Stimulated activated CD8-positive, alpha-beta memory T cell treated with anti-CD3 and anti-CD28 coated beads, Interleukin-4, amount 100 ng/mL, for 4 hours (primary cell): ENCODE measurements around the gene SV2B.

Source experiments
- DNase-seq, 2 donors: peaks; one replicate each; pipeline ENCODE4 v3.0.0-alpha.2; 2020; ENCODE audit warnings: low read depth in 2 of 2, low spot score in 1 of 2

Gene SV2B

DNA sequence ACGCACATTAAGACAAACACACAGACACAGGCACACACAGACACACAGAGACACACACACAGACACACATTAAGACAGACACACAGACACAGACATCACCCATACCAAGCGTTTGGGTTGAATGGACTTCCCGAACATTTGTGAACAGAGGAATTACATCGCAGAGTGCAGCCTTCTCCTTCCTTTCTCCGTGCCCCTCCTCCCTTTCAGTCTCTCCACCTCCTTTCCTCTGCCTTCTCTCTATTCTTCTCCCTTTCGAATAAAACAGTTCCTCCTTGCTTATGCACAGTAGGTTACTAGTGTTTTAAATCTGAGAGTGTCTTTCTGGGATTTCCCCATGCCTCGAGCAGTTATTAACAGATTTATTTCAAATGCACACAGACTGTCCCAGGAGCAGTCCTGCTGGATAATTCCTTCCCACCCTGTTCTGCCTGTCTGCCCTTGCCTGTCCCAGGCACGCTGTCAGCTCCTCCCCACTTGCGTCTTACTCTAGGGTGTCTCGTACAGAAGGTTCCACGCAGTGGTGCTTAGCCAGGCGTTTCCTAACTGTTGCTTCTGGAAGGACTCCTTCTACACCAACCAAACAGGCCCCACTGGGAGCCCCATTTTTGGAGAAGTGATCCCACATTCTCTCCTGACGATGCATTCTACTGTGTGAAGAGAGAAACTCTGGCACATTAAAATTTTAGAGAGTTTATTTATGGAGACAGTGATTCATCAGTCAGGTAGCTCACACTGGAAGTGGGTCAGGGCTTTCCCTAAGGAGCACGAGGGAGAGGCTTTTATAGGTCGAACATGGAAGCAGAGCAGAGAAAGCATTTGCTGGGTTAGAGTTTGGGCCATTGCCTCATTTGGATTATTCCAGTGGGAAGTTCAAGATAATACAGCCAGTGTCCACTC lies 163.8 kb downstream of the SV2B start:
- DNase-seq = no peak

DNA sequence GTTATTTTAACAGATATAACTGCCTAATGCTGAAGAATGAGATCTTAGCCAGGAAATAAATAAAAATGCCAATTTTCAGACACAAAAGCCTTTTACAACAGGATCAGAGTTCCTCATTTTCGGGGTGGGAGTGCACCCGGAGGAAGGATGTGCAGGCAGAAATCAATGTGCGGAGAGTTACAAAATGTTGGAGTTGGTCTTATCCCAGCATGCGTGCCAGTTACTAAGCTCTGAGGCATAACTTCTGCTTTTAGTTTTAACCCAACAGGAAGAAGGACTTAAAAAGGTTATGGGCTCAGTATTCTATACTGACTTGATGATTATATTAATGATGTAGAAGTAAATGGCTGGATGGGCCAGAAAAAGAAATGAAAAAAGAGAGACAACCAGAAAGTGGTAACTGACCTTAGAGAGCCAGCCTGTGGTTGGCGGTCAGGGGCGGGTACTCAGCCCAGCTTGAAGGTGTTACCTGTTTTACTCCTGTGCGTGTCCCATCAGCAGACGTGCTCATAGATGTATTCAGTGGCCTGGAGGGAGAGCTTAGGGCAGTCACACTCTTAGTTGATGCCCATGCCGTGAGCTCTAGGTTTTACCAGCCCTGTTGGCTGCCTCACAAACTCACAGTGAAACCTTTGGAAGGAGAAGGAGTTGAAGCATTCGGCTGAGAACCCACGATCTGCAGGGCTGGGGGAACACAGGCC lies 164.7 kb downstream of the SV2B start:
- no peak for DNase-seq

DNA sequence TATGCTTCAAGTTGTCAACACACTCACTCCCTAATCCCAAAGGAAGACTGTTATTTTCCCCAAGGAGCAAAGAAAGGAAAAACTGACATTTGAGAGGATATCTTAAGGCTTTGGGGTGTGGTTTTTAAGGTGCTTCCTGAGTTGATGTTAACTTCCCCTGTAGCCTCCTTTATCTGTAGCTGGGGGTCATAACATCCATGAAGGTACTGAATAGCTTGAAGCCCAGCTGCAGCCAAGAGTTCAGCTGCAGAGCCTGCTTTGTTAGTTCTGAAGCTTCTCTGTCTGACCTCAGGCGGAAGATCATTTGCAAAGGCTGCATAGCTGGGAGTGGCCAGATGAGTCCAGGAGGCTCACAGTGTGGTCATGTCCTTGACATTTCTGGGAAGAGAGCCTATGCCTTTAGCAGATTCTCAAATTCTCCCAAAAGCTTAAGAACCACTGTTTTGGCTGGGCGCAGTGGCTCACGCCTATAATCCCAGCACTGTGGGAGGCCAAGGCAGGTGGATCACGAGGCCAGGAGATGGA lies 165.4 kb downstream of the SV2B start:
- DNase-seq = no peak

DNA sequence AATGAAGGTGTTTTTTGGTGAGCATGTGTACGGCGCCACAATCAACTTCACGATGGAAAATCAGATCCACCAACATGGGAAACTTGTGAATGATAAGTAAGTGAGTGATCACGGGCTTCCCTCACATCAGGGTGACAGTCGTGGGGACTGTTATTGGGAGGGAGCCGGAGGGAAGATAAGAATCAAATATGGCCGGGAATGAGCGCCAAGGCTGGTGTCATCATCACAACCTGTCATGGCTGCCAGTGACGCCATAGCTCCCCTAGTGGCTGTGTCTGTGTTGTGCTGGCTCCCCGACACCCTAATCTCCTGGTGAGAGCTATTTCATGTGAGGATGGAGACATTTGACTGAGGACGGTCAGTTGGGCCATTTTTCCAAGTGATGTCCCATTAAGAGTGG lies 168.5 kb downstream of the SV2B start:
- no peak for DNase-seq

DNA sequence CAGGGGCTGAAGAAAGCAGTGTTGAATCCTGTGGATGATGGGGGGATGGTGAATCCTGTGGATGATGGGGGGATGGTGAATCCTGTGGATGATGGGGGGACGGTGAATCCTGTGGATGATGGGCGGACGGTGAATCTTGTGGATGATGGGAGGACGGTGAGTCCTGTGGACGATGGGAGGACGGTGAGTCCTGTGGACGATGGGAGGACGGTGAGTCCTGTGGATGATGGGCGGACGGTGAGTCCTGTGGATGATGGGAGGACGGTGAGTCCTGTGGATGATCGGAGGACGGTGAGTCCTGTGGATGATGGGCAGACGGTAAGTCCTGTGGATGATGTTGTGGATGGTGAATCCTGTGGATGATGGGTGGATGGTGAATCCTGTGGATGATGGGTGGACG lies 170.7 kb downstream of the SV2B start:
- DNase-seq = no peak

DNA sequence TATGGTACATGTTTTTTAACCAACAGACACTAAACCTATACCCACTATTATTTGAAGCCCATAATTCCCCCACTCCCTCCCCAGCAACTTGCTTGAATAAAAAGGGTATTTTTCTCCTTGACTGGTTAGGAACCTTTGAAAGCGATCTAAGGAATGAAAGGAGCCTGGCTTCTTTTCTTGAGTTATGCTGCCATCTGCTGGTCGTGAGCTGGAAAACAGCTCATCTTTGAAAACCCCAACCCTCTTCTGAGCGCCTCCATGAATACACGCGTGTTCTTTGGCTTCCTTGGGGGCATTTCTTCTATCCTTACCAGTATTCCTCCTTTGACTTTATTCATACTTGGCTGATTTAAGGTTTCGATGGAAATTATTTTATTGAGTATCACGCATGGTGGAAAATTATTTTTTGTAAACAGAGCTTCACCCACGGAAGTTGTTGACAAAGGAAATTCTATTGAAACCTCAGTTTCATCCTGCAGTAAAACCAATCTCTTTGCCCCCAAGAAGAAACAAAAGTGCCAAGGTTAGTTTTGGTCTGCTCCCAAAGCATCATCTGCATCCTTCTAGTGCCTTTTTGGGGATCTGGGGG lies 171.6 kb downstream of the SV2B start:
- DNase-seq = peak; percentile 24 to 26

DNA sequence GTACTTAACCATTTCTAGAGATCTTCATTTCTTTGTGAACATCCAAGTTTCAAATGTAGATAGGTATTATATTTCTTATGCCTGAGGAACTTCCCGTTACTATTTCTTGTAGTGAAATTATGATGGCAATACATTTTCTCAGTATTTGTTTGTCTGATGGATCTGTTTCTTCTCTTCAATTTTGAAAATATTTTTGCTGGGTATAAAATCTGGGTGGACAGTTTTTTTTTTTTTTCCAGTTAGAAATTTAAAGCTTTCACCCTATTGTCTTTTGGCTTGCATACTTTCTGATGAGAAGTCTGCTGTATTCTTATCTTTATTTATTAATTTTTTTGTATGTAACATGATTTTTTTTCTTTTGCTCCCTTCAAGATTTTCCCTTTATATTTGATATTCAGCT lies 175.8 kb downstream of the SV2B start:
- DNase-seq = no peak

DNA sequence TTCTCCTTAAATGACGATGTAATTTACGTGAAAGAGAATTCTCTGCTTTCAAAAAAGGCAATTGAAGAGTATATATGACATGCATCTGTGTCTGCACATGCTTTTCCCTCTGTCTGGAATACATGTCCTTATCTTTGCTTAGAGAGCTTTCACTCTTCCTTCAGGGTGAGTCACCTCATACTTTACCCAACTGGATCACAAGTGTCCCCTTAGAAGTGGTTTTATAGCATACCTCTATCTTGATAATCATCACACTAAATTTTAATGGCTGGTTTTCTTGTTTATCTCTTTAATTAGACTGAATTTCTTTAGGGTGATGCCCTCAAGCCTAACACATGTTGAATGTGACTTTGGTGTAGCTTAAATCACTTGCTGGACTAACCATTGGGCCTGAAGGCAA lies 178.9 kb downstream of the SV2B start:
- no peak for DNase-seq

DNA sequence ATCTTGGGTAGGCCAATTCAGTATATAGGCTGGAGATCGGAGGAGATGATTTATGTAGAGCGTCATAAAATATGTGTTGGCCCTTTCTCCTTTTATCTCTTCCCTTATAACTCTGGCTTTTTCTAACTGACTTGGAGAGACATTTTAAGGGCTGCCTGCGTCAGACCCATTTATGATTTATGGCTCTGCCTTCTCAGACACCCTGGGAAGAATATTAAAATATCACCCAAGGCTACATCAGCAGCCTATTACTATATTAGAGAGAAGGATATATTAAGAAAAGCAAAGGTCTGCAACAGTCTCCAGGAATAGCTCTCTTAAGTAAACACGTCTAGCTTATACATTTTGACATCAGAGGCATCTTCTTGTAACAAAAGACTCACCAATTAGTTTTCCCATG lies 179.4 kb downstream of the SV2B start:
- DNase-seq = no peak

DNA sequence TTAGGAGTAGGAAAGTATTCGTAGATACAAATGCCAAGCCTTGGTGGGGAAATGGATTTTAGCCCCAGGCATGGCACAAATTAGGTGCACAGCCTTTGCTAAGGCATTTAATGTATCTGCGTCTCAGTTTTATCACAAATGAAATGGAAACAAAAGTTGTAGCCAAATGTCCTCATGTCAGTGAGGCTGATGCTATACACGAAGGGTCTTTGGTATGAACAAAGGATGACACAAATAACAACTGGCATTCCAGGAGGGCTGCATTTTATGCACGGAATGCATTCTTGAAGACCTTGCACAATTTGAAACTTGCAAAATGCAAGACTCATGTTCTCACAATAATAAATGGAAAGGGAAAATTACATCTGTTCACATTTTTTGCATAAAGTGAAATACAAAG lies 181.9 kb downstream of the SV2B start:
- no peak for DNase-seq

DNA sequence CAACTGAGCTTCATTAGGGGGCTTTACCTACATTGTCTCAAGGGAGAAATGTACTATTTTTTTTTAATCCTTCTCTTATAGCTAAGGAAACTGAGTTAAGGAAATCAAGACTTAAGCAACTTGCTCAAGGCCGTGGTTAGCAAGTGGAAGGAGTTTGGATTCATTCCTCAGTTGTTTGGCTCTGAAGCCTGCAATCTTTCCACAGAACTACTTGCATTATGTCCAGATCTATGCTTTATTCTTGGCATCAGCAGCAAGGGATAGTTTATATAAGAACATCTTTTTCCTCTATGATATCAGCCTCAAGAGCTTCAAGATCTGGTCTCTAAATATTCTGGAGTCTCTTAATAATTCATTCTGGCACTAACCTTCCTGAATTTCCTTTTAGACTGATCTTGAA lies 182.4 kb downstream of the SV2B start:
- no peak for DNase-seq

DNA sequence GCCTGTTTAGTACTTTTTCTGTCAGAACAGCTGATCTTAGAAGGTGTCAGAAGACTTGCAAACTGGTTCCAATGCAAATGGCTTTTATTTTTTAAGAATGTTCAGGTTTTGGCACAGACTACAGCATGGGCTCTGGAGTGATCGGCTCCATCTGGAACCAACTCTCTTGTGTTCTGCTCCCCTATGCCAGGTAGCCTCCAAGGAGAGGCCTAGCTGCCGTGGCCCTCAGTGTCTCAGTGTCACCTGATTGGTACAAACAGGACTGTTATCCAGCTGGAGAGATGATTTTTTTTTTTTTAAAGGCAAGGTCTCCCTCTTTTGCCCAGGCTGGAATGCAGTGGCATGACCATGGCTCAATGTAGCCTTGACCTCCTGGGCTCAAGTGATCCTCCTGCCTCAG lies 183.1 kb downstream of the SV2B start:
- DNase-seq = no peak

DNA sequence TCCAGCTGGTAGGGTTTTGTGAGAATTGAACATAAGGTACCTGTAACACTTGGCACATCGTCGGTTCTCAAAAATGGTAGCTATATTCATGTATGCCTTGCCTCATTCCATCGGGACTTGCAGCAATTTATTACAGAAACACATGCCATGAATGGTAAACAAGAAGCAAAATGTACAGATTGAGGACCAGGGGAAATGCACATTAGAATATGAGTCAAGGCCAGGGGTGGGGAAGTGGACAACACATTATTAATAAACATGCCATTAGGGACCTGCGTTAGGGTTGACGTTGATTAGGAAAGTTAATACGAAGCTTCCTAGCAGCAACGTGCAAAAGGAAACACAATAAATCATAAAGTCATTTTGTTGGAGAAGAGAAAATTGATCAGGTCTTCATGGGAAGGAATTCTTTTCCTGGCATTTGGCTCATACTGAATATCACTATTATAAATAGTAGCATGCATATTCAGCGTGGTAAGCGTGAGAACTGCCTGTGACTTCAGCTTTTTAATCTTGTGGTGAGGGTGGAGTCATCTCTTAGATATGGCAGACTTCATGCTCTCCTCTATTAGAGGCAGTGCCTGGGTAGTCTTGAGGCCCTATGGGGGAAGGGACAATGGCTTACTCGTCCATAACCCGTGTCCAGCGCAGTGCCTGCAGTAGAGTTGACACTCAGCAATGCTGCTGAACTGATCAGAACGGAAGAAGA lies 184.9 kb downstream of the SV2B start:
- DNase-seq = no peak

DNA sequence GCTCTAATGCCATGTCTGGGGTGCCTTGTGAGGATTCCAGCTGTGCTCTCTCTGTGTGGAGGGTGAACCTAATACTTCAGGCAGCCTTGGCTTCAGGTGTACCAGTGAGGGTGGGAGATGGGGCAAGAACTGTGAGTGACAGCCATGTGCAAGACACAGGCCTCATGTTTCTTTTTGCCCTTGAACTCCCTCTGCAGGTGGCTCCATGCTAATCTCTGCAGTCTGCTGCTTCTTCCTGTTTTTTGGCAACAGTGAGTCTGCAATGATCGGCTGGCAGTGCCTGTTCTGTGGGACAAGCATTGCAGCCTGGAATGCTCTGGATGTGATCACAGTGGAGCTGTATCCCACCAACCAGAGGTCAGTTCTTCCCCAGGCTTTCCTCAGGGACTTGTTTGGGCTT lies 189.3 kb downstream of the SV2B start:
- DNase-seq = no peak

DNA sequence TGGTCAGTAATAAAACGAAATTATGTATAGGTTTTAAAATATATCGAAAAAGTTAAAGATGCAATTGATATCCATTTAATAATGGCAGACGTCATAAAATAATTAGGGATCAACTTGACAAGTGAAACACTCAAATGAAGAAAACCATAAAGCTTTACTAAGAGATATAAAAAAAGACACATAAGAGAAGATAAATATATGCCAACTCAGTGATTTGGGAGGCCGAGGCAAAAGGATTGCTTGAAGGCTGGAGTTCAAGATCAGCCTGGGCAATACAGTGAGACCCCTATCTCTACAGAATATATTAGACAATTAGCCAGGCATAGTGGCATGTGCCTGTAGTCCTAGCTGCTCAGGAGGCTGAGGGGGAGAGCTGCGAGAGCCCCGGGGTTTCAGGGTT lies 190.5 kb downstream of the SV2B start:
- DNase-seq = no peak

DNA sequence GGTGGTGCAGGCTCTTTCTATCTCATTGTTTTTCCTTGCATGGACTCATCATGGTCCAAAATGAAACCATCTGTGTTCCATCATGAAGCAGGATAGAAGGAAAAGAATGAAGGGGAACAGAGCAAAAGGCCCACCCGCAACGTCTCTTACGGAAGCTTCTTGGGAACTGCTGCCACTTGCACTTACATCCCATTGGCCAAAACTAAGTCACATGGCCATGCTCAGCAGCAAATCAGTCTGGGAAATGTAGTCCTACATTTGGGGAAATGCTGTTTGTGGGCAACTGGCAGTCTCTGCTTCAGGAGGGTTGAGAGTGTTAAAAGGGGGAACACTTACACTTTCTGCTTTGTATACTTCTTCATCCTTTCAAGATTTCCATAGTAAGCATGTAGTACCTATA lies 191.6 kb downstream of the SV2B start:
- no peak for DNase-seq

DNA sequence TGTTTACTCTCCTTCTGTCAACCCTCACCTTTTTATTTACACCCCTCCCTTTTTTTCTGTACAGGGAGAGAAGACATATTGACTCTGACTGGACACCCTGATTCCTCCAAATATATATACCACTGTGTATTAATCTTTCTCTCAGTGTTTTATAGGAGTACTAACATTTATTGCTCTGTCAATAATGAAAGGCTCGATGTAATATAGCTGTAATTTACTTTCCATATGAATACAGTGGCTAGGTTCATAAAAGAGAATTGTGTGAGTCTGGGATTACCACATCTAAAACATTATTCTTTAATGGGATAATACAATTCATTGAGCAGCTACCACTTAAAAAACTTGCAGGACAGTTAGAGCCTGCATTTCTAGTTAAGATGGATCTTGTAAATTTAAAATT lies 194.3 kb downstream of the SV2B start:
- no peak for DNase-seq

DNA sequence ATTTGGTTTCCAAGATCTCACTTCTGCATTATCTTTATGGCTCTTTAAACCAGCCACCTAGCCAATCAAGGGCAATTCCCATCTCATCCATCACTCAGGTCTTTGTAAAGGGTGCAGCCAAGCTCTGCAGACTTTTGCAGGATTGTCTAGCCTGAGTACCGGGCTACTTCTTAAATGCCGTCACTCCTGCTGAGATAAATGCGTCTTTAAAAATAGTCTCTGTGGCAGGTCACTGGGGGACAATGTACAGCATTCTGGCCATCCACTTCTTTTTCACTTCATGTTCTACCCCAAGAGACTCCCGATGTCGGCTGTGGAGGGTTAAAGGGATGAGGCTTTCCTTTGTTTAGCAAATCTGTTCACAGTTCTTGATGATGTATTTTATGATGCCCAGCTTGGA lies 194.7 kb downstream of the SV2B start:
- no peak for DNase-seq

DNA sequence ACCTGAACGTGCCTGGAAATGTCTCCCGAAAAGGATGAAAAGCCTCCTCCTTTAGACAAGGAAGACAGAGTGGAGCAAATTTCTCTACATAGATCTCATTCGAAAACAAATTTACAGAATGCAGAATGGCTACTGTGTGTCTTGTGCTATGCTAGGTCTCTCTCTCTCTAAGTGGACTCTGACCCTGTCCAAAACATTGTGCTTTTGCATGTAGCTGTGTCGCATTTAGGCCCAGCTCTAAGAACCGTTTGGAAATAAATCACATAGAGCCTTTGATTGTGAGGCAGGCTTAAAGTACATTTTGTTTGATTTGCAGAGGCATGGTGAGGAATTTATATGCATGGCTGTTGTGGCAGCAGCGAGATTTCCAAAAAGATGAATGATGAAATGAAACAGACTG lies 198.0 kb downstream of the SV2B start:
- DNase-seq = no peak

DNA sequence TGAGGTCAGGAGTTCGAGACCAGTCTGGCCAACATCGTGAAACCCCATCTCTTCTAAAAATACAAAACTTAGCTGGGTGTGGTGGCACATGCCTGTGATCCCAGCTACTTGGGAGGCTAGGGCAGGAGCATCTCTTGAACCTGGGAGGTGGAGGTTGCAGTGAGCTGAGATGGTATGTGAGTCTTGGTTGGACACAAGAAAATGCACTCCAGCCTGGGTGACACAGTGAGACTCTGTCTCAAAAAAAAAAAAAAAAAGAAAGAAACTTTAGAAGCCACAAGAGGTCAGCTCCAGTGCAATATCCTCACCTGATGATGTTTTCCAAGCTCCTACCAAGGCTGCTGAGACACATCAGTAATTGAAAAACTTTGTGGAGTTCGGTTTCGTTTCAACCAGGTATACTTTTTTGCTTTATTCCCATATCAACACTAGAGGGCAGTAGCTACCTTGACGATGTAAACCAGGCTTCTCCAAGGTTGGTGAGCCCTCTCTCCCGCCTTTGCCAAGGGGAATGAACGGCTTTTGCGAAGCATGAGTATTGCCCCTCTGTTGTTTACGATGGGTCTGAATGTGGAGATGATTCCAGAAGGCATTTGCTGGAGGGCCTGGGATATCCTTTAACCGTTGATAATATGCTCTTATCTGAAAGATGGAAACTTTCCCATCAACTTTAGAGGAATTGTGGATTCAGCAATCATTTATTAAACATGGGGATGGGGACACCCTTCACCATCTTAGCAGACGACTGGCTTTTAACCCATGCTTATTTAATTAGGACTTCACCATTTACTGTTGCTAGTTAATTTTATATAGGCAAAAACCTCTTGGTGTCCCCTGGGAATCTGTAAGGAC lies 202.8 kb downstream of the SV2B start:
- no peak for DNase-seq

DNA sequence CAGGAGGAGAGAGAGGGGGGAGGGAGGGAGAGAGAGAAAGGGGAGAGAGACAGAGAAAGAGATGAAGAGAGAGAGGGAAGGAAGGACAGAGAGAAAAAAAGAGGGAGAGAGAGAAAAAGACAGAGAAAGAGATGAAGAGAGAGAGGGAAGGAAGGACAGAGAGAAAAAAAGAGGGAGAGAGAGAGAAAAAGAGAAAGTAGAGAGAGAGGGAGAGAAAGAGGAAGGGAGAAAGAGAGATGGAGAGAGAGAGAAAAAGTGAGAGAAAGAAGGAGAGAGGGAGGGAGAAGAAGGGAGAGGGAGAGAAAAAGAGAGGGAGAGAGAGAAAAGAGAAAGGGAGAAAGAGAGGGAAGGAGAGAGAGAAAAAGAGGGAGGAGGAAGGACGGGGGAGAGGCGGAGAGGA lies 204.2 kb downstream of the SV2B start:
- no peak for DNase-seq
